ENCODE results near the gene OR52B6. TPM values are rescaled to one million over a fixed set of nuclear protein-coding genes. Genes with fewer than 3 reads are reported as not detected.

The OR52B6 gene
- total and polyA plus RNA-seq, 2 donors (not counting 1 experiment from before 2014, with no cell fraction given), result not detected

GRCh38 chr11:5556596-5557188 lies 24.0 kb upstream of the OR52B6 start:
- 100% methylated on average over 1 of the region's 3 CpGs for WGBS (ENCODE audit: insufficient coverage)
- no peak for TF ChIP-seq EZH2 (IDR thresholded peaks at IDR 0.05; ENCODE audit: borderline replicate concordance, insufficient read depth, low read depth, low read length, poor library complexity, severe bottlenecking)
- TF ChIP-seq CTCF (IDR thresholded peaks at IDR 0.05), result no peak
- H3K9ac ChIP-seq (ENCODE audit: low read length), result no peak overlapping the region

GRCh38 chr11:5557751-5558150 lies 22.9 kb upstream of the OR52B6 start:
- no peaks in the 10 kb centered on the region for H3K9me3 Mint-ChIP-seq (ENCODE audit: insufficient read depth)
- no peak for ATAC-seq (ENCODE audit: low read depth)
- Histone ChIP-seq H3K27me3 (replicated peaks in 1 of 4; ENCODE audit: control extremely low read depth in 1 of 4, control insufficient read depth in 3 of 4, insufficient read depth in 4 of 4, low read length in 3 of 4) (no peaks in the 10 kb centered on the region), H3K79me2 (ENCODE audit: control insufficient read depth, insufficient read depth, low read length) (no peaks in the 10 kb centered on the region), H4K20me1 (ENCODE audit: control insufficient read depth, insufficient read depth, low read length, poor library complexity, severe bottlenecking) (no peaks in the 10 kb centered on the region), H3K27ac (ENCODE audit: low read length in 2 of 2) (no peak overlapping the region), H3K4me1 (ENCODE audit: control insufficient read depth in 2 of 2, insufficient read depth in 2 of 2, low read length in 2 of 2) (no peaks in the 10 kb centered on the region), H3K4me2 (replicated peaks; ENCODE audit: low read depth, low read length, poor library complexity, severe bottlenecking) (no peak overlapping the region), H3K4me3 (ENCODE audit: control extremely low read depth in 1 of 5, extremely low read depth in 1 of 5, insufficient read depth in 1 of 5, low read depth in 2 of 5, low read length in 4 of 5) (no peak overlapping the region), H2AFZ (ENCODE audit: insufficient read depth, low read depth, low read length, poor library complexity, severe bottlenecking) (no peak overlapping the region), H3K9me3 (ENCODE audit: control extremely low read depth in 1 of 3, control insufficient read depth in 2 of 3, insufficient read depth in 1 of 3, low read length in 2 of 3) (no peaks in the 10 kb centered on the region), H3K9ac (ENCODE audit: low read length) (no peak overlapping the region), H3K36me3 (replicated peaks in 1 of 2; ENCODE audit: control extremely low read depth in 1 of 2, control insufficient read depth in 1 of 2, extremely low read depth in 1 of 2, insufficient read depth in 2 of 2, low read length in 1 of 2) (no peaks in the 10 kb centered on the region)
- CTCF ChIA-PET, result no interaction called here
- intact Hi-C loops (cut with micrococcal nuclease), result no loop called here
- peaks cover 12% of the 10 kb centered on the region for H3K27me3 Mint-ChIP-seq
- H3K4me1 Mint-ChIP-seq, result no peaks in the 10 kb centered on the region
- H3K4me3 Mint-ChIP-seq, result no peak overlapping the region
- TF ChIP-seq EZH2 (IDR thresholded peaks at IDR 0.05; ENCODE audit: borderline replicate concordance, insufficient read depth, low read depth, low read length, poor library complexity, severe bottlenecking), result no peak
- TF ChIP-seq CTCF (IDR thresholded peaks at IDR 0.05), result no peak
- no CpG with 5 or more reads among the region's 3 CpGs for WGBS (ENCODE audit: insufficient coverage)
- POLR2A ChIA-PET, result no interaction called here
- H3K27ac Mint-ChIP-seq, result no peak overlapping the region
- no peak for DNase-seq

More at GRCh38 chr11:5556596-5557188, 24.0 kb upstream of the OR52B6 start:
- ChIA-PET POLR2A (no interaction called here), CTCF (no interaction called here)
- H3K9me3 ChIP-seq (ENCODE audit: control extremely low read depth in 1 of 3, control insufficient read depth in 2 of 3, insufficient read depth in 1 of 3, low read length in 2 of 3), result no peaks in the 10 kb centered on the region
- no peaks in the 10 kb centered on the region for H3K4me1 ChIP-seq (ENCODE audit: control insufficient read depth in 2 of 2, insufficient read depth in 2 of 2, low read length in 2 of 2)
- Mint-ChIP-seq H3K4me1 (no peaks in the 10 kb centered on the region), H3K27ac (no peak overlapping the region), H3K9me3 (ENCODE audit: insufficient read depth) (no peaks in the 10 kb centered on the region), H3K27me3 (peaks cover 18% of the 10 kb centered on the region), H3K4me3 (no peak overlapping the region)
- H3K27me3 ChIP-seq (replicated peaks in 1 of 4; ENCODE audit: control extremely low read depth in 1 of 4, control insufficient read depth in 3 of 4, insufficient read depth in 4 of 4, low read length in 3 of 4), result no peaks in the 10 kb centered on the region
- no peak overlapping the region for H3K27ac ChIP-seq (ENCODE audit: low read length in 2 of 2)
- DNase-seq, result no peak
- H4K20me1 ChIP-seq (ENCODE audit: control insufficient read depth, insufficient read depth, low read length, poor library complexity, severe bottlenecking), result no peaks in the 10 kb centered on the region
- H3K4me3 ChIP-seq (ENCODE audit: control extremely low read depth in 1 of 5, extremely low read depth in 1 of 5, insufficient read depth in 1 of 5, low read depth in 2 of 5, low read length in 4 of 5), result no peak overlapping the region
- no peak for ATAC-seq (ENCODE audit: low read depth)
- H3K36me3 ChIP-seq (replicated peaks in 1 of 2; ENCODE audit: control extremely low read depth in 1 of 2, control insufficient read depth in 1 of 2, extremely low read depth in 1 of 2, insufficient read depth in 2 of 2, low read length in 1 of 2), result no peaks in the 10 kb centered on the region
- intact Hi-C loops (cut with micrococcal nuclease), result no loop called here
- no peak overlapping the region for H2AFZ ChIP-seq (ENCODE audit: insufficient read depth, low read depth, low read length, poor library complexity, severe bottlenecking)
- no peak overlapping the region for H3K4me2 ChIP-seq (replicated peaks; ENCODE audit: low read depth, low read length, poor library complexity, severe bottlenecking)
- no peaks in the 10 kb centered on the region for H3K79me2 ChIP-seq (ENCODE audit: control insufficient read depth, insufficient read depth, low read length)
